Measurements from ENCODE around the gene SCGB3A1.

DNA sequence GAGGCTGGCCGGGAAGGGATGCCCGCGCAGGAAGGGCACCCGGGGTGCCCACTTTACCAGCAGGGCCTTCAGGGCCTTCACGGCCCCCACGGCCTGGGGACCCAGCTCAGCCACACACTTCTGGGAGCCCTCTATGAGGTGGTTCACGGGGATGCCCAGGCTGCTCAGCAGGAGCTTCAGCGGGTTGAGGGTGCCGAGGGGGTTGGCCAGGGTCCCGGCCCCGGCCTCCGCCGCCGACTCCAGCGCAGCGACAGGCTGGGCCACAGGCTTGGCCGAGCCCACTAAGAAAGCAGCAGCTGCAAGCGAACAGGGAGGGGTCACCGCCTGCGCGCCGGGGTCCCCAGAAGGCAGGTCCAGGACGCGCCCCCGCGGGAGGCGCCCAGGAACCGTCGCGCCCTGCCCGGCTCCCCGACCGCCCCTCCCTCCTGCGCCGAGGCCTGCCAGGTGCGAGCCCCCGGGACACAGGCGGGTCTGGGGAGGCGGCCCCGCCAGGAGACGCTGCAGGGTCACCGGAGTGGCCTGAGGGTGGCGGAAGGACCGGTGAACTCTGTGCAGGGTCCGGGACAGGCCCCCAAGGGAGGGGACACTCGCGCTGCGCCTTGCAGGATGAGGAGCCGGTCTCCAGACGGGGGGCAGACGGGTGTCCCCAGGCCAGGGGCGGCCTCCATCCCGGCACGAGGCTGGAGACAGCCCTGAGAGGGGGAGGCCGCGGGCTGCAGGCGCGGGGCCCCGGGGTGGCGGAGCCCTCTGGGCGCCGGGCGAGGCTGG is 572 bp downstream of the SCGB3A1 start:
- TF ChIP-seq EP300 (IDR thresholded peaks at IDR 0.05) (no peak), POLR2A (IDR thresholded peaks at IDR 0.05) (no peak), POLR2AphosphoS5 (IDR thresholded peaks at IDR 0.05) (no peak)
- TF ChIP-seq, protein P1, sequence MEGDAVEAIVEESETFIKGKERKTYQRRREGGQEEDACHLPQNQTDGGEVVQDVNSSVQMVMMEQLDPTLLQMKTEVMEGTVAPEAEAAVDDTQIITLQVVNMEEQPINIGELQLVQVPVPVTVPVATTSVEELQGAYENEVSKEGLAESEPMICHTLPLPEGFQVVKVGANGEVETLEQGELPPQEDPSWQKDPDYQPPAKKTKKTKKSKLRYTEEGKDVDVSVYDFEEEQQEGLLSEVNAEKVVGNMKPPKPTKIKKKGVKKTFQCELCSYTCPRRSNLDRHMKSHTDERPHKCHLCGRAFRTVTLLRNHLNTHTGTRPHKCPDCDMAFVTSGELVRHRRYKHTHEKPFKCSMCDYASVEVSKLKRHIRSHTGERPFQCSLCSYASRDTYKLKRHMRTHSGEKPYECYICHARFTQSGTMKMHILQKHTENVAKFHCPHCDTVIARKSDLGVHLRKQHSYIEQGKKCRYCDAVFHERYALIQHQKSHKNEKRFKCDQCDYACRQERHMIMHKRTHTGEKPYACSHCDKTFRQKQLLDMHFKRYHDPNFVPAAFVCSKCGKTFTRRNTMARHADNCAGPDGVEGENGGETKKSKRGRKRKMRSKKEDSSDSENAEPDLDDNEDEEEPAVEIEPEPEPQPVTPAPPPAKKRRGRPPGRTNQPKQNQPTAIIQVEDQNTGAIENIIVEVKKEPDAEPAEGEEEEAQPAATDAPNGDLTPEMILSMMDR (IDR thresholded peaks at IDR 0.05): no peak

Measured in sigmoid colon (tissue), 4 donors.